GM21723 (cell line): Measurements from ENCODE around the gene SYNPO2.
"Not testable (repeated sequence)": the region's sequence is repeated elsewhere in the genome, so short reads cannot be mapped to it uniquely, and the experiment has no call there.

Experiments used
- ATAC-seq: cut with Tn5 transposase; IDR thresholded peaks from one replicate; pipeline ENCODE4 v1.9.1; 2021; ENCODE audit warnings: mild to moderate bottlenecking, moderate library complexity; ENCODE audit not compliant: unreplicated experiment

SYNPO2 gene

GRCh38 chr4:119029847-119030535 is 141.3 kb downstream of the SYNPO2 start:
- ATAC-seq: no peak

- ATAC-seq: no peak
Observed at GRCh38 chr4:119030536-119030890, 141.9 kb downstream of the SYNPO2 start.

GRCh38 chr4:119031218-119031617 is 142.6 kb downstream of the SYNPO2 start:
- ATAC-seq: no peak

GRCh38 chr4:119032921-119033685 is 144.4 kb downstream of the SYNPO2 start:
- peak; percentile 38 for ATAC-seq

GRCh38 chr4:119034276-119035008 is 145.8 kb downstream of the SYNPO2 start:
- no peak for ATAC-seq

- no peak for ATAC-seq
Observed at GRCh38 chr4:119035951-119036737, 147.5 kb downstream of the SYNPO2 start.

- no peak for ATAC-seq
Observed at GRCh38 chr4:119037709-119038108, 149.1 kb downstream of the SYNPO2 start.

GRCh38 chr4:119038116-119038841 is 149.6 kb downstream of the SYNPO2 start:
- peak; percentile 65 for ATAC-seq

GRCh38 chr4:119039160-119039559 is 150.5 kb downstream of the SYNPO2 start:
- ATAC-seq: no peak

- no peak for ATAC-seq
Observed at GRCh38 chr4:119039779-119040178, 151.1 kb downstream of the SYNPO2 start.

GRCh38 chr4:119040261-119040660 is 151.6 kb downstream of the SYNPO2 start:
- ATAC-seq: no peak

- ATAC-seq: no peak
Observed at GRCh38 chr4:119040694-119041185, 152.1 kb downstream of the SYNPO2 start.

- no peak for ATAC-seq
Observed at GRCh38 chr4:119041396-119041795, 152.7 kb downstream of the SYNPO2 start.

- peak; percentile 88 for ATAC-seq
Observed at GRCh38 chr4:119041951-119042560, 153.4 kb downstream of the SYNPO2 start.

- no peak for ATAC-seq
Observed at GRCh38 chr4:119046263-119046662, 157.6 kb downstream of the SYNPO2 start.

- not testable (repeated sequence) for ATAC-seq
Observed at GRCh38 chr4:119047059-119047458, 158.4 kb downstream of the SYNPO2 start.

GRCh38 chr4:119048446-119048845 is 159.8 kb downstream of the SYNPO2 start:
- ATAC-seq: no peak

- ATAC-seq: no peak
Observed at GRCh38 chr4:119049342-119049741, 160.7 kb downstream of the SYNPO2 start.

- ATAC-seq: no peak
Observed at GRCh38 chr4:119050527-119051090, 162.0 kb downstream of the SYNPO2 start.
